Stimulated activated CD4-positive, alpha-beta T cell treated with anti-CD3 and anti-CD28 coated beads, Interleukin-4, amount 100 ng/mL, for 4 hours (primary cell): Measurements from ENCODE around the gene CWF19L2.

Experiments used
- DNase-seq, 2 experiments: peaks; one replicate each; pipeline ENCODE4 v3.0.0-alpha.2; 2020

CWF19L2 gene

DNA sequence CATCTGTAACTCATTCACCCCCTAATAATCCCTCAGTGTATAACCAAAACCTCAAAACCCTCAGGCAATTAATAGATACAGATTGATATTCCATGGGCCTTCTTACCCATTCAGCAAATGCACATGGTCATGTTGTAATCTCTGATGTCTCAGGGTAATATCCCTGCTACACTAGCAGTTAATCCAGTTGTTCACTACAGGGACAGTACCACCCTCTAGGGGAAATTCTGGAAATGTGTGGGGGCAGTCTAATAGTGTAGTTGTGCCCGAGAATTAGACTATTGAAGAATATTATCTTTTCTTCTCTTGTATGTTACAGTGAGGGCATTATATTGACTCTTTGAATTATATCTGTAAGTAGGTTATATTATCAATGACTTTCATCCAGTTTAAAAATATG lies 175.4 kb downstream of the CWF19L2 start:
- DNase-seq, result no peak
